GM12891 (cell line): ENCODE measurements around the gene IRX4.

ENCODE experiments used
- DNase-seq: peaks from one replicate; pipeline ENCODE4 v3.0.0; 2011; ENCODE audit warnings: low spot score; ENCODE audit not compliant: insufficient read length
- FAIRE-seq: peaks from 2 replicates; lab custom pipeline; 2011; peaks lifted over from hg19 to GRCh38; lab: Jason Lieb, UNC
- PAX5 ChIP-seq: IDR thresholded peaks from 2 replicates; pipeline ENCODE4 v1.6.1; 2011; ENCODE audit warnings: low read length, moderate library complexity, mild to moderate bottlenecking; ENCODE audit not compliant: insufficient read depth, severe bottlenecking
- POLR2A ChIP-seq: IDR thresholded peaks from 2 replicates; pipeline ENCODE4 v1.6.1; 2011; ENCODE audit warnings: low read depth, low read length, control low read depth
- POLR2AphosphoS5 ChIP-seq: IDR thresholded peaks from 2 replicates; pipeline ENCODE4 v1.6.1; 2011; ENCODE audit warnings: low read depth, low read length, control low read depth
- POU2F2 ChIP-seq: IDR thresholded peaks from 2 replicates; pipeline ENCODE4 v1.6.1; 2011; ENCODE audit warnings: low read depth, mild to moderate bottlenecking, control low read depth, low read length, moderate library complexity
- SPI1 ChIP-seq: IDR thresholded peaks from 2 replicates; pipeline ENCODE4 v1.6.1; 2011; ENCODE audit warnings: low read depth, low read length, control low read depth
- TAF1 ChIP-seq: IDR thresholded peaks from 2 replicates; pipeline ENCODE4 v1.6.1; 2011; ENCODE audit warnings: low read depth, low read length, control low read depth

Gene IRX4

DNA sequence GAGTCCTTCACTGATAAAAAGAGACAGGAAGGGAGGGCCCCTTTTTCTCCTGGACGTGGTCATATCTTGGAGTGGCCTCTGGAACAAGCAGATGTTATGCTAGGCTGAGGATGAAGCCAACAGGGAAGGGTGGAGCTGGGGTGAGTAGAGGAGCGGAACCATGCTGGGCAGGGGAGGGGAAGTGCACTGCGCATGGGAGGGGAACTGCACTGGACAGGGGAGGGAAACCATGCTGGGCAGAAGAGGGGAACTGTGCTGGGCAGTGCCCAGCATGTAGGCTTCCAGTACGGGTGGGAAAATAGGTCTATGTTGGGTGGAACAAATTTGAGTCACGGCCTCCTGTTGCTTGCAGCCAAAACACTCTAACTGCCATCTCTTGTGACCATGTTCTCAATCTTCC lies 19.3 kb upstream of the IRX4 start:
- FAIRE-seq (no peak), DNase-seq (no peak)
- TF ChIP-seq POU2F2, result no peak
- TF ChIP-seq POLR2AphosphoS5, result no peak
- TF ChIP-seq POLR2A, result no peak
- TF ChIP-seq TAF1, result no peak
- no peak for TF ChIP-seq PAX5
- no peak for TF ChIP-seq SPI1

DNA sequence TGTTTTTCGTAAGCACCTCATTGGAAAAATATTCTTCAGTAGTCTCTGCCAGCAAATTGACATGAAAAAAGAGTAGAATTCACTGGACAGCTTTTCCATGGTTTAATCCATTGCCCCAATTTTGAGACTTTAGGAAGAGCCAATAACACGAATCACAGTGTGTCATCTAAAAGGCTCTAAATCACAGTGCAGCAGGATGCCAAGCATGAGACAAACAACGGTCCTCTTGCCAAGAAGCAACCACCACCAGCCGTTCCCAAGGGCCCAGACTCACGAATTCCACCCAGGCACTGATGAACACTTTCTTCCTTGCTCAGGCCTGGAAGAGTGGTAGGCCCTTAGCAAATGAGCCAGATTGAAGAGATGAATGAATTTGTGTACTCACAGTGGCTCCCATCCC lies 18.3 kb upstream of the IRX4 start:
- DNase-seq (no peak), FAIRE-seq (no peak)
- TF ChIP-seq POLR2AphosphoS5 (no peak), SPI1 (no peak), POLR2A (no peak), TAF1 (no peak), POU2F2 (no peak), PAX5 (no peak)

DNA sequence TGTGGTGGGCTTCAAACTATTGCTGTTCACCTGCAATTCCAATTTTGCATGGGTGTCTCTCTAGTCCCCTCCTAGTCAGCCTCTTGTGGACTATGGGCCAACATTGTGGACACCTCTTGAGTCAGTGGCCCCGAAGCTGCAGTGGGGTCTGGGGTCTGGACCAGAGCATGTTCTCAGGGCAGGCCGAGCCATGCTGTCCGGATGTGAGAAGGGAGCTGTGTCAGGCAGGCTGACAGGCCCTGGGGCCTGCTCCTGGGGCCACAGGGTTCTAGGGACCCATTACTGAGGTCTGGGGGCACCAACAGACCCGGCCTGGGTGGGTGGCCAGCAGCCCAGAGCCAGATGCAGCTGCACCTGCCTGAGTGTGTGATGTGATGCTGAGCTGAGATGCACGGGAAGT lies 16.5 kb upstream of the IRX4 start:
- no peak for FAIRE-seq
- TF ChIP-seq SPI1, result no peak
- TF ChIP-seq TAF1, result no peak
- TF ChIP-seq POLR2A, result no peak
- no peak for TF ChIP-seq POLR2AphosphoS5
- no peak for TF ChIP-seq PAX5
- no peak for TF ChIP-seq POU2F2

DNA sequence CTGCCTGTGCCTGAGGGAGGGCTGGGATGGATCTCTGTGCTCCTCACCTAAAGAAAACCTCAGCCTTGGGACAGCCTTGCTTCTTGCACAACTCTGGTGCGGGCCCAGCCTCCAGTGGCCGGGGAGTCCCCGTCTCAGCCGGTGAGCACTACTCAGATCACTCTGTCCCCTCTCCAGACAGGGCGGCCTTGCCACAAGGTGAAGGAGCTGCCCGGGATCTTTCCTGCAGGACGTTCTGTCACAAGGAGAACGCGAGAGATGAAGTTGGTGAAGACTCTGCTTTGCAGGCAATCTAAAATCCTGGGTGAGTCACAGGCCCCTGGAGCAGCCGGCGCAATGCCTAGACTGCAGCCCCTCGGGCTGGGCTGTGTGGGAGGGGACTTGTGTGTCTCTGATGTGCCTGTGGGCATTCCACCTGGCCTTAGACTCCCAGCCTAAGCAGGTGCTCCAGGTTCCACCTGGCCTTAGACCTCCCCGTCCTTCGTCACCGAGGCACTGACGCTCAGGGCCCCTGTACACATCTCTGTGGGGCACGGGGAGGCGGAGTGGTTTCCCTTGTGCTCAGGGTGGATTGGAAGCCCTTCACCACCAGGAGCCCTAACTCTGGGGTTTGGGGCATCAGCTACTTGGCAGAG lies 15.2 kb upstream of the IRX4 start:
- no peak for DNase-seq
- TF ChIP-seq POU2F2 (no peak), PAX5 (no peak), POLR2A (no peak), SPI1 (no peak), TAF1 (no peak), POLR2AphosphoS5 (no peak)
- FAIRE-seq, result no peak

More for the DNA sequence above, 16.5 kb upstream of the IRX4 start:
- DNase-seq, result no peak

GRCh38 chr5:1897386-1897785 lies 14.7 kb upstream of the IRX4 start:
- TF ChIP-seq POLR2AphosphoS5 (no peak), TAF1 (no peak), SPI1 (no peak), POLR2A (no peak)
- DNase-seq (no peak), FAIRE-seq (no peak)

GRCh38 chr5:1896602-1897376 lies 14.1 kb upstream of the IRX4 start:
- DNase-seq, result no peak
- TF ChIP-seq TAF1 (no peak), POLR2A (no peak), SPI1 (no peak), POU2F2 (no peak), POLR2AphosphoS5 (no peak), PAX5 (no peak)
- FAIRE-seq, result no peak

DNA sequence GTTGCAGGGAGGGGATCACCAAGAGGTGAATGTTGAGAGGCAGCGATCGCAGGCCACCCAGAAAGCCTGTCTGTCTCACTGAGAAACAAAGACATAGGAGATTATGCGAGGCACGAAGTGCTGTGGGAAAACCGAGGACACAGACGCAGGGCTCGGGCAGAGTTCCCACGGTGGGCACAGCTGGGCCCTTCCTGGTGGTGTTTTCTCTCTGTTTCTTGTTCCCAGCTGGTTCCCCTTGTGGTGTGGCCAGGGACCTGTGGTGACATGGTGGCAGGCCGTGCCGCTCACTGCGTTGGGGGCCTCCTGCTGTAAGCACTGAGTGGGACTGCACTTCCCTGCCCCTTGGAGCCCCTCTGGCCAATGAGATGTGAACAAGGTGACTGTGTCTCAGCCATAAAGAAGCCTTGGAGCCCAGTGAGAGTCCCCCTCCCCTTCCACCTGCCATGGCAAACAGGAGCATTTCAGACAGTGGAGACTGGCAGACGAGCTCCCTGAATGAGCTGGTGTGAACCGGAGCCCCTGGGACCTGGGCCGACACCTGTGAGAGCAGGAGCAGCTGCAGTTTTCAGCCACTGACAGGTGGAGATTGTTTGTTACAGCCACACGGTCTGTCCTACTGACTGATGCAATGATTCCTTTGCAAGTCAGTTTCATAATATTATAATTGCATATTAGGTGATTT lies 13.2 kb upstream of the IRX4 start:
- TF ChIP-seq POLR2AphosphoS5 (no peak), POLR2A (no peak), SPI1 (no peak)
- no peak for DNase-seq
- no peak for FAIRE-seq

DNA sequence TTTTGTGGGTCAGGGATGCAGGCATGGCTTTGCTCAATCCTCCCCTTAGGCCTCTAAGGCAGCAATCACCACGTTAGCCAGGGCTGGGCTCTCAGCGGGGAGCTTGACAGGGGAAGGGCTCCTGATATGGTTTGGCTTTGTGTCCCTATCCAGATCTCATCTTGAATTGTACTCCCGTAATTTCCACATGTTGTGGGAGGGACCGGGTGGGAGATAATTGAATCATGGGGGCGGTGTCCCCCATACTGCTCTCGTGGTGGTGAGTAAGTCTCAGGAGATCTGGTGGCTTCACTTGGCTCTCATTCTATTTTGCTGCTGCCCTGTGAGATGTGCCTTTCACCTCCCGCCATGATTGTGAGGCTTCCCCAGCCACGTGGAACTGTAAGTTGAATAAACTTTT lies 11.5 kb upstream of the IRX4 start:
- no peak for FAIRE-seq
- TF ChIP-seq POLR2AphosphoS5, result no peak
- TF ChIP-seq PAX5, result no peak
- no peak for TF ChIP-seq POU2F2
- no peak for TF ChIP-seq SPI1
- no peak for TF ChIP-seq POLR2A
- TF ChIP-seq TAF1, result no peak

GRCh38 chr5:1893754-1894153 lies 11.0 kb upstream of the IRX4 start:
- TF ChIP-seq SPI1 (no peak), POU2F2 (no peak), TAF1 (no peak), POLR2AphosphoS5 (no peak), POLR2A (no peak), PAX5 (no peak)
- no peak for DNase-seq
- no peak for FAIRE-seq

More for the DNA sequence above, 11.5 kb upstream of the IRX4 start:
- no peak for DNase-seq
